ENCODE data around the gene SLC16A7. TPM values are rescaled to one million over a fixed set of nuclear protein-coding genes. Genes with fewer than 3 reads are reported as not detected.

Gene SLC16A7
- total RNA-seq, 1 donor from 2014 or later: 43.7 TPM

DNA sequence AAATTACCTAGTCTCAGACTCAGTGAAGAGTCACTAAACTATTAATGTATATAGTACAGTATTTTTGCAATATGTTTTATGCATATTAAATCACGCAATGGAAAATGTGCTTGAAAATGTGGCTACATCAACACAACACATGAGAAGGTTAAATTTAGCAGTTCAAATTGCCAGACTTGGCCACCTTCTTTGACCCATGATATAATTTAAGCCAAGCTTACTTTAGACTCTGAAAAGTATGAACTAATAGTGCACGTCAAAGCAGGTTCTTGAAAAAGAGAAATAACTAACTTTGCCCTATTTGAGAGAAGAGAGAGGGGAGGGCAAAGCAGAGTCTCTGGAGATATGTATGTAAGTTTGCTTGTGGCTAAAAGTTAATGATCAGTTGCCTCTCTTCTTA, 68.7 kb downstream of the SLC16A7 start:
- H3K4me1 Mint-ChIP-seq: peaks cover 5% of the 10 kb centered on the region
- DNase-seq: no peak
- no peaks in the 10 kb centered on the region for H3K27me3 Mint-ChIP-seq
- H3K4me3 Mint-ChIP-seq: no peak overlapping the region
- peaks cover 14% of the 10 kb centered on the region for H3K9me3 Mint-ChIP-seq
- H3K36me3 Mint-ChIP-seq (ENCODE audit: low read depth): peaks cover 24% of the 10 kb centered on the region
- intact Hi-C loops (cut with micrococcal nuclease): no loop called here
- no peak overlapping the region for H3K27ac Mint-ChIP-seq

DNA sequence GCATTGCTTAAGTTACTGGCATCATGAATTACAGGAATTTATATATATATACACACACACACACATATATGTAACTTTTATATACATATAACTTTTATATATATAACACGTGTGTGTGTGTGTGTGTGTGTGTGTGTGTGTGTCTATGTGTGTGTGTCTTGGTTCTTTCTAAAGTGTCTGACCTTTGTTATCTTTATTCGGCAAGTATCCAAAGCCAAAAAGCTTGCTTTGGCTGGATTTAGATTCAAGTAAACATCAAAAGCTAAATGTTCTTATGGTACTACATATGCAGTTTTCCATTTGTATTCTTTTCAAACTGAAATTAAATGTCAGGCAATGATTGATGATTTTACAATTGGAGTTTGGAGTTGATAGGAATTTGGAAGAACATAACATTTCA, 69.9 kb downstream of the SLC16A7 start:
- Mint-ChIP-seq H3K27me3 (no peaks in the 10 kb centered on the region), H3K9me3 (peaks cover 14% of the 10 kb centered on the region), H3K27ac (no peak overlapping the region), H3K4me3 (no peak overlapping the region), H3K36me3 (ENCODE audit: low read depth) (peaks cover 24% of the 10 kb centered on the region), H3K4me1 (peaks cover 5% of the 10 kb centered on the region)
- intact Hi-C loops (cut with micrococcal nuclease): no loop called here
- no peak for DNase-seq

DNA sequence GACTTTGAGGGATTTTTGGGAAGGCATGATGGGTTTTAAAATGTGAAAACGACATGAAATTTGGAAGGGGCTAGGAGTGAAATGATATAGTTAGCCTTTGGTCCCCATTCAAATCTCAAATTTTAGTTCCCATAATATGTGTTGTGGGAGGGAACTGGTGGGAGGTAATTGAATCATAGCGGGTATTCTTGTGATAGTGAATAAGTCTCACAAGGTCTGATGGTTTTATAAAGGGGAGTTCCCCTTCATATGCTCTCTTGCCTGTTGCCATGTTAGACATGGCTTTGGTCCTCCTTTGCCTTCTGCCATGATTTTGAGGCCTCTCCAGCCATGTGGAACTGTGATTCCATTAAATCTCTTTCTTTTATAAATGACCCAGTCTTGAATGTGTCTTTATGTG, 72.8 kb downstream of the SLC16A7 start:
- H3K27me3 Mint-ChIP-seq: no peaks in the 10 kb centered on the region
- H3K9me3 Mint-ChIP-seq: peaks cover 14% of the 10 kb centered on the region
- intact Hi-C loops (cut with micrococcal nuclease): no loop called here
- H3K36me3 Mint-ChIP-seq (ENCODE audit: low read depth): peaks cover 26% of the 10 kb centered on the region
- DNase-seq: no peak
- no peak overlapping the region for H3K4me3 Mint-ChIP-seq
- no peak overlapping the region for H3K27ac Mint-ChIP-seq
- peaks cover 5% of the 10 kb centered on the region for H3K4me1 Mint-ChIP-seq

DNA sequence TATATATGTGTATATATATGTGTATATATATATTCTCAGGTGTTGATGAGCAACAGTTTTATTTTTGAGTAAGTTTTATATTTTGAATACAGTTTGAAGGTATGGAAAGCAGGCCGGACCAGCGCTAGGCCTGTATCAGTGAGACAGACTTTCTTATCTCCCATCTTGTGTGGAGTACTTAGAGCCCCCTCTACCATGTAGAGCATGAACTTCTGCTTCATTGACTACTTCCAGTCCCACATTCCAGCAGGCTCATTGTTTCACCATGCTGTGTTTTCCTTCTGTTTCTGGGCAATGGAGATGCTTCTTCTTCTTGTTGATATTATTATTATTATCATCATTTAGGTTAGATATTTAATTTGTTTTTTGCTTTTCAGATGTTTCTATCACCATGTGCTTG, 76.4 kb downstream of the SLC16A7 start:
- no peak overlapping the region for H3K27ac Mint-ChIP-seq
- no peaks in the 10 kb centered on the region for H3K27me3 Mint-ChIP-seq
- H3K36me3 Mint-ChIP-seq (ENCODE audit: low read depth): peaks cover 22% of the 10 kb centered on the region
- H3K4me1 Mint-ChIP-seq: peaks cover 4% of the 10 kb centered on the region
- H3K9me3 Mint-ChIP-seq: peaks cover 17% of the 10 kb centered on the region
- DNase-seq: no peak
- H3K4me3 Mint-ChIP-seq: no peak overlapping the region
- intact Hi-C loops (cut with micrococcal nuclease): no loop called here

DNA sequence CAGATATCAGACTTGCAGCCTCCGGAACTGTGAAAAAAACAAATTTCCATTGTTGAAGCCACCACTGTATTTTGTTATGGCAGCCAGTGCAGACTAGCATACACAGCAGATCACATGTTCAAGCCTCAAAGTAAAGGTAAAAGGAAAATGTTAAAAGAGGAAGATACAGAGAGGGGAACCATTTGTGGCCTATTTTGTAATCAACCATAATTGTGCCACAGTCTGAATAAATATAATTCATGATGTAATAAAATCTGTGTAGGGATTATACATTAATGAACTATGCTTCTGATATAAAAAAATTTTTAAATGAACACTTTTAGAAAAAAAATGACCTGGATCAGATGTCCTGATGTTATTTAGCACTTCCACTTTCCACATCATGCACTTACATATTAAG, 79.6 kb downstream of the SLC16A7 start:
- peaks cover 20% of the 10 kb centered on the region for H3K36me3 Mint-ChIP-seq (ENCODE audit: low read depth)
- DNase-seq: no peak
- peaks cover 18% of the 10 kb centered on the region for H3K9me3 Mint-ChIP-seq
- H3K27ac Mint-ChIP-seq: no peak overlapping the region
- no peaks in the 10 kb centered on the region for H3K4me1 Mint-ChIP-seq
- intact Hi-C loops (cut with micrococcal nuclease): no loop called here
- H3K27me3 Mint-ChIP-seq: no peaks in the 10 kb centered on the region
- H3K4me3 Mint-ChIP-seq: no peak overlapping the region

DNA sequence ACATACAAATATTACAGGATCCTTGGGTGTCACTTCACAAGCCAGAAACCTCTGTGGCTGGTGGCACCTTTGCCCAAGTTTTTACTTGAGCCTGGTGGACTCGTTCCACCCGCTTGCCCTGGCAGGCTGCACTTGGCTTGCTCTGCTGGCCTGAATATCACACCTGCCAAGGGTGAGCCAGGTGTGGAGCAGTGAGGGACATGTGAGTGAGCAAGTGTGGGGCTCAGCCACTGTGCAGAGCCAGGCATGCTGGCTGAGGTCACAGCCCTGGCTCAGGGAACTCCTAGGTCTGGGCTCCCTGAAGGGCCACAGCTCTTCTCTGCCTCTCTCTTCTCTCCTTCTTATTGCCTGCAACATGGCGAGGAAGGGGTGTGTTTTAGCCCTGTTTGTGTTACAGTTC, 82.0 kb downstream of the SLC16A7 start:
- Mint-ChIP-seq H3K4me3 (no peak overlapping the region), H3K4me1 (no peaks in the 10 kb centered on the region), H3K9me3 (peaks cover 18% of the 10 kb centered on the region), H3K27me3 (no peaks in the 10 kb centered on the region), H3K27ac (no peak overlapping the region), H3K36me3 (ENCODE audit: low read depth) (peaks cover 20% of the 10 kb centered on the region)
- no peak for DNase-seq
- intact Hi-C loops (cut with micrococcal nuclease): no loop called here

DNA sequence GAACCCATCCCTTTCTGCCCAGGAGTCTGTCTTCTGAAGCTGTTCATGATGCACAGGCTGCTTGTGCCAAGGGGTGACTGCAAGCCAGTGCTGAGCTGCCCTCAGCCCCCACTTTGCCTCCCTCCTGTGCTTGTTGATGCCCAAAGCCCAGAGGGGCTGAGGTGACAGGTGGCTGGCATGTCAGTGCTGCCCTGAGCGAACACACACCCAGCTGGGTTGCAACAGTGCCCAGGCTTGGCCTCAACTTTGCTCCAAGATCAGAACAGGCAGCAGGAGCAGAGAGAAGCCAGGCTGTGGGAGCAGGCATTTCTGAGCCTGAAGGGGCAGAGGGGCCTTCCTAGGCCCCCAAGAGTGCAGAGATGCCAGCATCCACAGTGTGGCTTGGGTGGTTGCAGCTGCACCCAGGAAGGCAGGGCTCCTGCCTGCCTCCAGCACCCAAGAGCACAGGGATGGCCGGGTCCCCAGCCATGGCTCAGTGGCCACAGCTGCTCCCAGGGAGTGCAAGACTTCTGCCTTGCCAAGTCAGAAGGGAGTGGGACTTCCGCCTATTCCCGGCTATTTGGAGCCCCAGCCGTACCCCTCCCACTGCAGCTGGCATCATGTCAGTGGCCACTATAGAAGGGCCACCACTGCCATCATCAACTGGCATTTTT, 83.1 kb downstream of the SLC16A7 start:
- Mint-ChIP-seq H3K27ac (no peak overlapping the region), H3K4me3 (no peak overlapping the region), H3K36me3 (ENCODE audit: low read depth) (peaks cover 17% of the 10 kb centered on the region), H3K9me3 (peaks cover 18% of the 10 kb centered on the region), H3K27me3 (no peaks in the 10 kb centered on the region), H3K4me1 (no peaks in the 10 kb centered on the region)
- intact Hi-C loops (cut with micrococcal nuclease): no loop called here
- no peak for DNase-seq

DNA sequence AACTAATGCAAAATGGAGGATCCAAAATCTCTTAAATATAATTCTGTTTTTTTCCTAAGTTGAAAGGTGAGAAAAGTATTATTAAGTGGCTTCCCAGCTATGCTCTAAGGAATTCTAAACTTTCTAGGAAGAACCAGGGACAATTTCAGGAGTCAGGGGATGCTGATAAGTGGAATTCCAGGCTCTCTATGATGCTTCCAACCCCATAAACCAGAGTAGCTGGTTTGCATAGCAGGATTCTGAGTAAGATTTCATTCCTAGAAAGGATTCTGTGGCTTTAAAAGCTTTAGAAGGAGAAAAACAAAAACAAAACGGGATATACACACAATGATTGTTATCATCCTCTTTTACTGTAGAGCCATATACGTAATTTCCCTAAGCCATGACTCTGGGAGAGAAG, 93.9 kb downstream of the SLC16A7 start:
- Mint-ChIP-seq H3K36me3 (ENCODE audit: low read depth) (peaks cover 5% of the 10 kb centered on the region), H3K9me3 (peaks cover 7% of the 10 kb centered on the region), H3K4me3 (no peak overlapping the region), H3K27ac (no peak overlapping the region), H3K4me1 (no peaks in the 10 kb centered on the region), H3K27me3 (no peaks in the 10 kb centered on the region)
- no peak for DNase-seq
- intact Hi-C loops (cut with micrococcal nuclease): no loop called here

DNA sequence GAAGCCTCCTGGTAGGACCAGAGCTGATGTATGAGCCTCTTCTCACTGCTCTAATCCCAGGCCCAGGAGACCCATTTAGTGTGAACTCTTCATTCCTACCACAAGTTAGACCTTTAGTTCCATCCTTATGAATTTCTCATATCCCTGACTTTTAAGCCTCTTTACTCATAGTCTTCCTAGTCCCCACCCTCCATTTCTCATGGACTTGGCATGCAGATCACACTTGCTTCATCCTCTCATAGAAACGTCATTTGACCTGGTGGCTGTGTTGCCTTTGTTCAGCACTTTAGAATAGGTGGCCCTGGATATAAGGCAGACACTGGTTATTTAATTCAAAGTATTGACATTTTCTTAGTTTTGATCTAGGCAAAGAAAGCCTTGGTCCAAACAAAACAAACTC, 99.5 kb downstream of the SLC16A7 start:
- intact Hi-C loops (cut with micrococcal nuclease): no loop called here
- no peak for DNase-seq

DNA sequence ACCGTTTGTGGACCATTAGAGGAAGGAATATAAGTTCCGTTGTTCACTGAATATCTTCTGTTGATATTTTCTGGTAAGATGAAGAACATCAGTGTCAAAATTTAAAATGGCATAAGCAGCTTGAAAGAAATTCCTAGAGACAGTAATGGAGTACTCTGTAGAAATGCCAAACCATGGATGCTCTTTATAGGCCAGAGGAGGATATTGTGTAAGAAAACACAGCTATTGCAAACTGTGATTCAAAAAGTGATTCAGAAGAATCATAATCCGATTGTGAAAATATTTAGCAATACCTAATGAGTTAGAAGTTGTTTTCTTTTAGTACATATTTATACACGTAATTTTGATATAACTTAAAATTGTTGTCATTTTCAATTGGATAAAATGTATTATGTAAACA, 102.8 kb downstream of the SLC16A7 start:
- no peak overlapping the region for H3K27ac Mint-ChIP-seq
- DNase-seq: no peak
- H3K27me3 Mint-ChIP-seq: no peaks in the 10 kb centered on the region
- H3K4me3 Mint-ChIP-seq: no peak overlapping the region
- no peaks in the 10 kb centered on the region for H3K36me3 Mint-ChIP-seq (ENCODE audit: low read depth)
- no peaks in the 10 kb centered on the region for H3K4me1 Mint-ChIP-seq
- intact Hi-C loops (cut with micrococcal nuclease): no loop called here
- H3K9me3 Mint-ChIP-seq: no peaks in the 10 kb centered on the region

More for the DNA sequence above, 99.5 kb downstream of the SLC16A7 start:
- H3K27me3 Mint-ChIP-seq: no peaks in the 10 kb centered on the region
- H3K4me1 Mint-ChIP-seq: no peaks in the 10 kb centered on the region
- no peak overlapping the region for H3K4me3 Mint-ChIP-seq
- peaks cover 7% of the 10 kb centered on the region for H3K9me3 Mint-ChIP-seq
- no peak overlapping the region for H3K27ac Mint-ChIP-seq
- H3K36me3 Mint-ChIP-seq (ENCODE audit: low read depth): peaks cover 5% of the 10 kb centered on the region

DNA sequence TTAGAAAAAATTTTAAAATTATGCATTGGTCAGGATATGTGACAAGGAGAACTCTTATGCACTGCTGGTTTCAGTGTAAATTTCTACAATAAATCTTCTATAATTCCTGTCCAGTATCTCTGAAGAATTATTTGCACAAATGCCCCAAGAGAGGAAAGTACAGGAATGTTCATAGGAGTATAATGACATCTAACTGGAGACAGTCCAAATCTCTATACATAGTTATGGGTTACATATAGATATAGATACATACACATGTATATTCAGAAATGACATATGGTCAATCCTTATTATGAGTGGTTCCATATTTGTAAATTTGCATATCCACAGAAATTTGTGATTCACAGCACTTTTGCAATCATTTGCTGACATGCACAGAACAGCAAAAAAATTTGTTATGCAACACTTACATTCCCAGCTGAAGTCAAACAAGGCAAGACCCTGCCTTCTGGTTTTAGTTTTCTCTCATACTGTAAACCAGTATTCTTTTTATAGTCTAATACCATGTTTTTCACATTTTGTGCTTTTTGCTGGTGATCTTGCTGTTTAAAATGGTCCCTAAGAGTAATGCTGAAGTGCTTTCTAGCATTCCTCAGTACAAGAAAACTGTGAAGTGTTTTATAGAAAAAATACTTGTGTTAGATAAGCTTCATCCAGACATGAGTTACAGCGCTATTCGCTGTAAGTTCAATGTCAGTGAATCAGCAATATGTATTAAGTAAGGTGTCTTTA, 103.8 kb downstream of the SLC16A7 start:
- H3K4me3 Mint-ChIP-seq: no peak overlapping the region
- no peak for DNase-seq
- H3K9me3 Mint-ChIP-seq: no peaks in the 10 kb centered on the region
- no peaks in the 10 kb centered on the region for H3K4me1 Mint-ChIP-seq
- no peak overlapping the region for H3K27ac Mint-ChIP-seq
- intact Hi-C loops (cut with micrococcal nuclease): no loop called here
- no peaks in the 10 kb centered on the region for H3K27me3 Mint-ChIP-seq
- no peaks in the 10 kb centered on the region for H3K36me3 Mint-ChIP-seq (ENCODE audit: low read depth)

DNA sequence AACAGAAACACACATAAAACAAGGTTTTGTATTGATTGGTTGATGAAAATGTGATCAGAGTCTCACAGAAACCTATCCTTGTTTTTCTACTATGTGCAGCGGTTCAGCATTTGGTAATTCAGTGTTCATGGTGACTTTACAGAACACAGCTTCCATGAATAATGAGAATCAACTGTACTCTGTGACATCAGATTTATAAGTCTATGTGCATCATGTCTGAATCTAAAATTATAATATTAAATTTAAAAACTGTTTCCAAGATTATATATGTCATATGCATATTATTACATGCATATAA, 104.3 kb downstream of the SLC16A7 start:
- H3K4me1 Mint-ChIP-seq: no peaks in the 10 kb centered on the region
- H3K4me3 Mint-ChIP-seq: no peak overlapping the region
- no peaks in the 10 kb centered on the region for H3K27me3 Mint-ChIP-seq
- no peaks in the 10 kb centered on the region for H3K36me3 Mint-ChIP-seq (ENCODE audit: low read depth)
- no peak for DNase-seq
- no peaks in the 10 kb centered on the region for H3K9me3 Mint-ChIP-seq
- no peak overlapping the region for H3K27ac Mint-ChIP-seq
- intact Hi-C loops (cut with micrococcal nuclease): no loop called here

DNA sequence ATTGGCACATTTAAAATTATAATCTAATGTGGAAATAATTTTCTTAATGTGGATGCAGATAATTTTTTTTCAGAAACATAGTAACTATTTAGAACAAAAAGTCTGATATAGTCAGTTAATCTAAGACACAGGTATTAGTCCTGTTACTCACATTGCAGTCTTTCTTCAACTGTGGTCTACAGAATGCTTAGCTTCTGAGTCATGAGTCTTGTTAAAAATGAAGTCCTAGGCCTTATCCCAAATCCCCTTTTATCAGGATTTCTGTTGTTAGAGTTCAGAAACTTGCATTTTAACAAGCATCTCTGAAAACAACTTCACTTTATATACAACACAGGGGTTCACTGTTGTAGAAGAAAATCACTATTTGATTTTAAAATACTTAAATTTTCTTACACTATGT, 112.2 kb downstream of the SLC16A7 start:
- Mint-ChIP-seq H3K36me3 (ENCODE audit: low read depth) (peaks cover 22% of the 10 kb centered on the region), H3K27me3 (no peaks in the 10 kb centered on the region), H3K4me1 (no peaks in the 10 kb centered on the region), H3K9me3 (no peaks in the 10 kb centered on the region), H3K4me3 (no peak overlapping the region), H3K27ac (no peak overlapping the region)
- intact Hi-C loops (cut with micrococcal nuclease): no loop called here
- DNase-seq: no peak

DNA sequence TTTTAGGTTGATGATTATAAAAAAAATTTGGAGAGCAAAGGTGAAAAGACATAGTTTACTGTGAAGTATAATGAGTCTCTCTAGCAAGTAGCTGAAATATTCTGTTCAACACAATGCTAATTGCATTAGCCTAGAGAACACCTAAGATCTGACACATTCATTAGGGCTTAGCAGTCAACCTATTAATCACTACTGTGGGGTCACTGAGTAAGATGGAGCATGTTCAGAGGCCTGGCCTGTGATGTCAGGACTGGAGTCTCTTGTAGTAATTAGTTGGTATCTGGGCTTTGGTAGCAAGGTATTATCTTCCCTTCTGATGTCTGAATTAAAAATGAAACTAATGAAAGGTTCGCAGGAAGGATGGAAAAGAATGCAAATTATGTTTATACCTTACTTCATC, 112.7 kb downstream of the SLC16A7 start:
- H3K27ac Mint-ChIP-seq: no peak overlapping the region
- no peak overlapping the region for H3K4me3 Mint-ChIP-seq
- intact Hi-C loops (cut with micrococcal nuclease): no loop called here
- H3K9me3 Mint-ChIP-seq: no peaks in the 10 kb centered on the region
- no peaks in the 10 kb centered on the region for H3K4me1 Mint-ChIP-seq
- no peak for DNase-seq
- H3K36me3 Mint-ChIP-seq (ENCODE audit: low read depth): peaks cover 22% of the 10 kb centered on the region
- no peaks in the 10 kb centered on the region for H3K27me3 Mint-ChIP-seq

All from activated CD4-positive, alpha-beta T cell treated with anti-CD3 and anti-CD28 coated beads, Interleukin-2, amount 10 ng/mL, durations not matched to agents 24 days and 14 days (primary cell).